Fibroblast of lung (primary cell): Measurements from ENCODE around the gene FLT3LG.

Experiments used
- CTCF ChIP-seq, 2 donors: IDR thresholded peaks in 1 of 2; conservative IDR thresholded peaks in 1 of 2; 1 replicate in 1 of 2; 2 replicates in 1 of 2; pipeline ENCODE4 v1.5.1; 2011 to 2012; ENCODE audit warnings: low read length in 2 of 2, control low read depth in 1 of 2, inconsistent platforms in 1 of 2, low read depth in 1 of 2, mild to moderate bottlenecking in 1 of 2
- EZH2 ChIP-seq: IDR thresholded peaks from 2 replicates; pipeline ENCODE4 v1.5.1; 2012; ENCODE audit warnings: low read length, control low read depth, mild to moderate bottlenecking; ENCODE audit errors: missing control alignments

GRCh38 chr19:49437231-49437630 lies 36.8 kb upstream of the FLT3LG start:
- no peak for TF ChIP-seq CTCF (conservative IDR thresholded peaks at IDR 0.05 in 1 of 2, IDR thresholded peaks at IDR 0.05 in 1 of 2; ENCODE audit: low read depth in 1 of 2, low read length in 2 of 2)
- TF ChIP-seq EZH2, result no peak
